Esophagus muscularis mucosa (tissue), 4 donors: ENCODE measurements around the gene TEX12. TPM values are rescaled to one million over a fixed set of nuclear protein-coding genes. Genes with fewer than 3 reads are reported as not detected.

Experiments used
- DNase-seq: peaks from one replicate; pipeline ENCODE4 v3.0.0-alpha.2; 2017; ENCODE audit errors: extremely low spot score
- H3K27ac ChIP-seq, 4 donors: fragments of 200-600 bp; sonication (generic); replicated peaks in 1 of 4; 1 replicate in 3 of 4; 2 replicates in 1 of 4; pipeline ENCODE4 v1.5.1; 2016 to 2019; ENCODE audit warnings: mild to moderate bottlenecking in 1 of 4
- H3K27me3 ChIP-seq, 4 donors: fragments of 200-600 bp; sonication (generic); one replicate each; pipeline versions ENCODE4 v1.5.1 to v1.6.0; 2016 to 2019
- H3K36me3 ChIP-seq, 4 donors: fragments of 200-600 bp; sonication (generic); one replicate each; pipeline ENCODE4 v1.5.1; 2016 to 2019
- H3K4me1 ChIP-seq, 4 donors: fragments of 200-600 bp; sonication (generic); one replicate each; pipeline ENCODE4 v1.5.1; 2016 to 2019
- H3K4me3 ChIP-seq, 4 donors: fragments of 200-600 bp; sonication (generic); 1 replicate in 2 of 4; 2 replicates in 2 of 4; pipeline ENCODE4 v1.5.1; 2016 to 2019; ENCODE audit warnings: mild to moderate bottlenecking in 4 of 4, moderate library complexity in 1 of 4
- H3K9me3 ChIP-seq, 4 donors: fragments of 200-600 bp; sonication (generic); 1 replicate in 3 of 4; 2 replicates in 1 of 4; pipeline ENCODE4 v1.5.1; 2016 to 2019
- CTCF ChIP-seq, 3 experiments: fragments of 200-600 bp in 2 of 3; fragments of 450-650 bp in 1 of 3; sonication (generic) in 2 of 3; IDR thresholded peaks; one replicate each; pipeline ENCODE4 v1.5.1; 2017 to 2019; ENCODE audit warnings: antibody characterized with exemption in 3 of 3, mild to moderate bottlenecking in 2 of 3, moderate library complexity in 1 of 3
- EP300 ChIP-seq: sonication (generic); formaldehyde crosslinking; IDR thresholded peaks from one replicate; pipeline ENCODE4 v1.6.1; 2017; ENCODE audit warnings: antibody characterized with exemption
- POLR2A ChIP-seq: fragments of 450-650 bp; IDR thresholded peaks from one replicate; pipeline ENCODE4 v1.6.1; 2017; ENCODE audit warnings: antibody characterized with exemption, moderate library complexity, mild to moderate bottlenecking, low read depth
- POLR2AphosphoS5 ChIP-seq, 2 donors: sonication (generic); formaldehyde crosslinking; IDR thresholded peaks; one replicate each; pipeline ENCODE4 v1.6.1; 2017; ENCODE audit warnings: antibody characterized with exemption in 2 of 2
- WGBS: methylation state at CpG from one replicate; pipeline ENCODE4 v1.1.5; 2018; 5-methylcytosine and 5-hydroxymethylcytosine counted together
- intact Hi-C: fragments of 100-400 bp; cut with DNase I; formaldehyde crosslinking; loops from one replicate; pipeline ENCODE4 v1.15.1; 2023
- total RNA-seq, 4 donors: library from RNA; depleted of rRNA; stranded (reverse); fragments of >200 nt; gene quantifications; one replicate each; pipeline versions ENCODE4 v1.1.0 to v1.2.1, GENCODE V29; 2016

Gene TEX12
- total RNA-seq, 4 donors from 2014 or later: 0.40 to 4.2 TPM; not detected in 2

- Histone ChIP-seq H3K4me3 (no peak overlapping the region), H3K27me3 (no peaks in the 10 kb centered on the region), H3K36me3 (peaks cover 0 to 7% (median 0%) of the 10 kb centered on the region in 4 donors), H3K4me1 (no peaks in the 10 kb centered on the region), H3K9me3 (peaks cover 0 to 7% (median 3%) of the 10 kb centered on the region in 4 donors), H3K27ac (no peak overlapping the region)
- TF ChIP-seq POLR2AphosphoS5 (IDR thresholded peaks at IDR 0.05): no peak
- no peak for TF ChIP-seq POLR2A
- TF ChIP-seq CTCF (IDR thresholded peaks at IDR 0.05): no peak
- TF ChIP-seq EP300: no peak
- WGBS: 90% methylated on average over 3 of the region's 3 CpGs
- no peak for DNase-seq
- intact Hi-C loops: no loop called here
These were observed 23.6 kb upstream of the TEX12 start for GRCh38 chr11:112143597-112143996.

GRCh38 chr11:112150517-112150916 lies 16.7 kb upstream of the TEX12 start:
- intact Hi-C loops: no loop called here
- DNase-seq: no peak
- no peak overlapping the region for H3K27ac ChIP-seq
- no peaks in the 10 kb centered on the region for H3K36me3 ChIP-seq
- H3K27me3 ChIP-seq: no peaks in the 10 kb centered on the region
- no peaks in the 10 kb centered on the region for H3K9me3 ChIP-seq
- 84% methylated on average over 5 of the region's 5 CpGs for WGBS
- no peaks in the 10 kb centered on the region for H3K4me1 ChIP-seq
- H3K4me3 ChIP-seq: no peak overlapping the region
- TF ChIP-seq EP300: no peak
- TF ChIP-seq CTCF (IDR thresholded peaks at IDR 0.05): no peak
- TF ChIP-seq POLR2AphosphoS5 (IDR thresholded peaks at IDR 0.05): no peak
- TF ChIP-seq POLR2A: no peak

DNA sequence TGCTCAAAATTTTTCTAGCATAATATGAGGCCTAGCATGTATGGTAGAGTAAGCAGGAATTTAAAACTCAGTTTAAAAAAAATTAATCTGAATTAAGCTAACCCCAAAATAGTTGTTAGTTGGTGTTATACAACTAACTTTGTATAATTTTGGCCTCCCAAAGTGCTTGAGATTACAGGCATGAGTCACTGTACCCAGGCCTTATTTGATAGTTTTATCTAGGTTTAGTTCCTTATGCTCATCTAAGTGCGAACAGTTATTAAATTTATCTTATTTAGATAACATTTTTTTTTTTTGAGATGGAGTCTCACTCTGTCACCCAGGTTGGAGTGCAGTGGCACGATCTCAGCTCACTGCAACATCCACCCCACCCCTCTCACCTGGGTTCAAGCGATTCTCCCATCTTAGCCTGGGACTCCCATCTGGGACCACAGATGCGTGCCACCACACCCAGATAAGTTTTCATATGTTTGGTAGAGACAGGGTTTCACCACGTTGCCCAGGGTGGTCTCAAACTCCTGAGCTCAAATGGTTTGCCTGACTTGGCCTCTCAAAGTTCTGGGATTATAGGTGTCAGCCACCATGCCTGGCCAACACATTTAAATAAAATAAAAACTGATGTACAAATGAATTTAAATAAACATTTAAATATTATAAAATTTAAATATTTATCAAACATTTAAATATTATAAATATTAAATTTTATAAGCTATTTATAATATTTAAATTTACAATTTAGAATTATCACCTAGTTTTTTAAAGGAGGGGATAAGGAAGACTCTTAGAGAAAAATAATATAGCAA lies 10.8 kb upstream of the TEX12 start:
- 88% methylated on average over 5 of the region's 5 CpGs for WGBS
- TF ChIP-seq EP300 (no peak), POLR2AphosphoS5 (IDR thresholded peaks at IDR 0.05) (no peak), POLR2A (no peak), CTCF (IDR thresholded peaks at IDR 0.05) (no peak)
- Histone ChIP-seq H3K36me3 (no peaks in the 10 kb centered on the region), H3K27me3 (no peaks in the 10 kb centered on the region), H3K4me3 (no peak overlapping the region), H3K9me3 (no peaks in the 10 kb centered on the region), H3K4me1 (peaks cover 0 to 9% (median 5%) of the 10 kb centered on the region in 4 donors), H3K27ac (no peak overlapping the region)
- intact Hi-C loops: no loop called here
- DNase-seq: no peak

- H3K4me3 ChIP-seq: no peak overlapping the region
- no peaks in the 10 kb centered on the region for H3K27me3 ChIP-seq
- H3K9me3 ChIP-seq: no peaks in the 10 kb centered on the region
- 71% methylated on average over 4 of the region's 4 CpGs for WGBS
- H3K4me1 ChIP-seq: peaks cover 0 to 9% (median 5%) of the 10 kb centered on the region in 4 donors
- intact Hi-C loops: no loop called here
- no peak for DNase-seq
- TF ChIP-seq POLR2AphosphoS5 (IDR thresholded peaks at IDR 0.05): peak in 1 of 2 donors; percentile 45
- no peak for TF ChIP-seq CTCF (IDR thresholded peaks at IDR 0.05)
- no peaks in the 10 kb centered on the region for H3K36me3 ChIP-seq
- H3K27ac ChIP-seq: no peak overlapping the region
These were observed 10.0 kb upstream of the TEX12 start for GRCh38 chr11:112156956-112157766.
